HG03095 (cell line): Measurements from ENCODE around the gene CELF4.

Source experiments
- ATAC-seq: cut with Tn5 transposase; IDR thresholded peaks from one replicate; pipeline ENCODE4 v1.9.1; 2021; ENCODE audit warnings: moderate library complexity; ENCODE audit not compliant: unreplicated experiment

Gene CELF4

DNA sequence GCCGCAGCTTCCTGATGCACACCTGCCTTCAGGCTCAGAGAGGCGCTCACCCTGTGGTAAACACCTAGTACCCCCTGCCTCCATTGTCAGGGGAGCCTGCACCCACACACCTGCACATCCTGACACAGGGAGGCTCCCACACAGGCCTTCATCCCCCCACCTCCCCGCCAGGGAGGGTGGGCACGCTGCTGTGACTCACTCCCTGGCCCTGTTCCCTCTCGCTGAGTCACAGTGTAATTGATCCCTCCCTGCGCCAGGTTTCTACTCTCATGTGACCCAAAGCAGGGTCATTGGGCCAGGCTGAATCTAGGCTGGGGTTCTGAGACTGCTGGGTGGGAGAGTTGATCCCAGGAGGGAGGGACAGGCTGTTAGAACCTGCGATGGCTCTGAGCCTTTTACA is 8.5 kb upstream of the CELF4 start:
- ATAC-seq = no peak

DNA sequence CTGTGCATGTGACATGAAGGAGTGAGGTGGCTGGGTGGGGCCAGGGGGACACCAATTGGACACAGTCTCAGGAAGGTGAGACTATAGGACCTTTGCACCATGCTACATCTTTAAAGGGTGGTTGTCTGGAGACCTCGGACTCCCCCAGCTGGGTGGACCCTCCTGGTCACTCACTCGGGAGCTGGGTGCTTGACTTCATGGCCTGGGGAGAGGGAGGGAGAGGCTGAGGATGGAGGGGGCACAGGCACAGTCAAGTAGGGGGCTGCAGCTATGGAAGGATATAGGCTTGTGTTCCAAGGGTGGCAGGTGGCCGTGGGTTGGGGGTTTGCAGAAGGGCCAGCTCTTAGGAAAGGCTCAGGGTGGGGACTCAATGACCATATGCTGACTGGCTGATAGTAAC is 7.1 kb upstream of the CELF4 start:
- ATAC-seq = no peak

DNA sequence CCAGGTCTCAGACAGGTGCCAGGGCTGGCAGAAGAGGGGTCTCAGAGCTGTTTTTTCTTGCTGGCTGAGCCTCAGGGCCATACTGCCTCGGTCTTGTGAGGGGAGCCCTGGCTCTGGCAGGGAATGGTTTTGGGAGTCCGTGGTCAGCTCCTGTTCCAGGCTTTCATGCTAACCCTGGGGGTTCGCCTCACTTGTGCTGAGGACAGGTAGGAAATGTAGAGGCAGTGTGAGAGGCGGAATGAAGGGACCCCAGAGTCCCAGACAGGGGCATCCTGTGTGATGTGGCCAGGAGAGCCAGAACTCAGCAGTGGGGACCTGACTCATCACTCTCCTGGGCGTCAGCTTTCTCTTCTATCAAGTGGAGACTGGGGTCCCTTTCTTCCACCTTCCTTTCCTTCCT is 5.7 kb upstream of the CELF4 start:
- ATAC-seq = no peak

DNA sequence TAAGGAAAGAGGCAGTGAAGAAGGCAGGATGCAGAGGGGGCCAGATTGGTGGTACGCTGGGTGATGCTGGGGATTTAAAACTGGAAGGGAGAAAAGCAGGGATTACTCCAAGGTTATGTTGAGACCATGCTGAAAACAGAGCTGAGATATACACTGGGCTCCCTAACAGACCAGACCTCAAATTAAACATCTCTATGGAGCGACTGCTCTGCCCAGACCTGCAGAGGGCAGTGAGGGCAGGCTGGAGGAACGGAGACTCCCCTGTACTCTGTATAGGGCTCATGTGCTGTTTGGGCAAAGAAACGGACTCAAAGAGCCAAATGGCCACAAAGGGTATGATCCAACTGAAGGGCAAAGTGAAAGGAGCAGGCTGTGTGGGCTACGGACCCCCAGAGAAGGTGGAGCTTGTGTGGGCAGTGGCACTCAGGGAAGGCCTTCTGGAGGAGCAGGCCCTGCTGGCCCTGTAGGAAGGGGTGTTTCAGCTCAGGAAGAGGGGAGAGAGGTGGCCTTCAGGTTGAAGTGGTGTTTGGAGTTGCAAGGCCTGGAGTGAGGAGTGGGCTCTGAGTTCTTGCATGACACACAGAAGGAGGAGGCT is 4.8 kb upstream of the CELF4 start:
- no peak for ATAC-seq

DNA sequence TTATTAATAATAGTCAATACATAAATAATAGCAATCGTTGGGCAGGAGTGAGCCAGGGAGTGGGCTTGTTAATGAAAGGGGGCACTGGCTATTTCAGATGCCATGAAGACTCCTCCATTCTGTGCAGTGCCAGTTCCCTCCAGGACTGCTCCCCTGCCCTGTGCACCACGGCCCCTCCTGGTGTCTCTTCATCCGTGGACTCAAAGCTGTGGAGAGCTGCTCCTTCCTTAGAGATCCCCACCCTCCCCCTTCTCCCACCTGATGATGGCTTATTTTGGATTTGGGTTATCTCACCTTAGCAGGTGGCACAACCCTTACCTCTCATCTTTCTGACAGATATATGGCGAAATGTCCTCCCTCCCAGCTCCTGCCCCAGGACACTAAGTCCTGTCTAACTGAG is 3.1 kb upstream of the CELF4 start:
- no peak for ATAC-seq

DNA sequence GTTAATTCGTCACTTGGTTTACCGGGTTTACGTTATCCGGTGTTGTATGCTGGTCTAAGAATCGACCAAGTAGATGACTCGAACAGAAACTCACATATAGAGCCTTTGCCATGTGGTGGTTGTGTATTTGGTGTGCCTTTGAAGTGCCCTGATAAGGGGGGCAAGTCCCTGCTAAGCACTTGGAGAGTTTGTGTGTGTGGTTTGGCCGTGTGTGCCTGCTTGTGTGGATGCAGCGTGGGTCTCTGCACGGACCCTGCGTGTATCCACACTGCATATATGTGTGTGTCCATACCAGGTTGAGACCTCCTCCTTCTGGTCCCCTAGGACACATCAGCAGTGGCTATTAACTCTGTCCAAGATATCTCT is 2.4 kb upstream of the CELF4 start:
- ATAC-seq = no peak

DNA sequence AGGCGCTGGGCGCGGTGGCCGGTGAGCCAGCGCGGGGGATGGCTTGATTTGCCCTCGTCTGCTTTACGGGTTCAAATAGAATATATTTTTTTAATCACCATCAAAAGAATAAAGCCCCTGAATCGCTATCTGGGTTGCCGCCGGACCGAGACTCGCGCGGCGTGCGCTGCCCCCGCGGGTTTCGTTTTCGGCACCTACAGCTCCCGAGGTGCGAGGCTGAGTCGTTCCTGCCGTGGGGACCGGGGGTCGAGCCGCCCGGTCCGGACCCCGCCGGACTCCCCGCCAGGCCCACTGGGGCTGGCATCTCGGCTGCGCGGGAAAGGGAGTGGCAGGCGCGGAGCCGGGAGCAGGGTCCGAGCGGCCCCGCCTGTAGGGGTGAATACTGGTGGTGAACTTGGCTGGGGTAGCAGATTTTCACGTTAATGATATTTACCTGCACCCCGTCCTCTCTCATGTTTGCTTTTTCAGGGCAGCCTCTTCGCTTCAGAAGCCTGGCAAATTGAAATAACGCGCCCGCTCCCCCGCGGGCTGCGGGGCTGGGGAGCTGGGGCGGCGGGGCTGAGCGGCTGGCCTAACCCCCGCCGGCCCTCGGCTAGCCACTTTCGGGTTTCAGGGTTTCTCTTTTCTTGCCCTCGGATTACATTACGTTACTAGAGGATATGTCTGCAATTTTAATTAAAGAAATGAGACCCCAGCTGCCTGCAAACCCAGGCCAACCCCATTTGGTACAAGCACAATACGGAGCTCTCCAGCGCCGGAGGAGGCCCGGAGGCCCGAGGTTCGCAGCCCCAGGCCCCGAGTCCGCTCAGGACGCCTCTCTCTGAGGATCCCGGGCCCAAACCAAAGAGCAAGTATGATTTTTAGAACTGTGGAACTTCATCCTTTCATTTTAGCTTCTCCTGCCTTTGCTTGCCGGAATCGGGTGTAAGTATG is 1.7 kb upstream of the CELF4 start:
- ATAC-seq = no peak

DNA sequence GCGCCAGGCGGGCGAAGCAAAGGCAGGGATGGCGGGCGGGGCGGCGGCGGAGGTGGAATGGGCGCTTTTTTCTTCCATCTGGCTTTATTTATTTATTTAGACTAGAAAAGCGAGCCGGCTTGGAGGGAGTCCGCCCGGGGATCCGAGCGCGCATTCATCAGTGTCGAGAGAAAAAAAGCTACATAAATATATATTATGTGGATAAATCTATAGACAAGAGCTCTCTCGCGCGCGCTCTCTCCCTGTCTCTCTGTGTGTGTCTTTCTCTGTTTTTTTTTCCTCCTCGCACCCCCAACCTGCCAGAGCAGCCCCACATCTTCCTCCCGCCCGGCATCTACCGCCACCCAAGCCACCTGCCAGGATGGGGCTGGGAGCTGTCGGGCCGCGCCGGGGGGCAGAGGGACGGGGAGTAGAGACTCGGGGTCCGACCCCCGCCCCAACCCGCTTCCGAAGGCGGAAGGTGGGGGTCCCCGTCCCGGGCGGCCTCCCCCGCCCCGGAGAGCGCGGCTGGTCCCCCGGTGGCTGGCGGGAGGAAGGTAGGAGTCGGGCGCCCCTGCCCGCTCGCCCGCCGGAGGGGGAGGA is 972 bp upstream of the CELF4 start:
- ATAC-seq = no peak

DNA sequence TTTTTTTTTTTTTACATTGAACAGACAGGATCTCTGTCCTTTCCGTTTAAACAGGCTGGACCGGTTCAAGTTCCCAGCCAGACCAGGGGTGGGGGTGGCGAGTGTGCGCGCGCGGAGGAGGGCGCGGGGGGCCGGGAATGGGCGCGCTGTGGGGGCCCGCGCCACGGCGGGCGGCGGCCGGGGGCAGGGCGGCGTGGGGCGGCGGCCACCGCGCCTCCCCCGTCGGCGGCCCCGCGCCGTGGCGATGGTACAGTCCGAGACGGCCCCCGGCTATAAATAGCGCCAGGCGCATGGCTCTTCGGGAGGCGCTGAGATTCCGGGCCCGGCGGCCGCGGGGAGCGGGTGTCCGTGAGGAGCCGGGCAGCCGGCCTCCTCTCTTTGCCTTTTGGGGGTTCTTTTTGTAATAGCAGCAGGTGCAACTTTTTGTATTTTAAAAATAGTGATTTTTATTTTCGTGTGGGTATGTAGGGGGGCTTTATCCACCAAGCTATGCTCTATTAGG is 430 bp upstream of the CELF4 start:
- no peak for ATAC-seq

DNA sequence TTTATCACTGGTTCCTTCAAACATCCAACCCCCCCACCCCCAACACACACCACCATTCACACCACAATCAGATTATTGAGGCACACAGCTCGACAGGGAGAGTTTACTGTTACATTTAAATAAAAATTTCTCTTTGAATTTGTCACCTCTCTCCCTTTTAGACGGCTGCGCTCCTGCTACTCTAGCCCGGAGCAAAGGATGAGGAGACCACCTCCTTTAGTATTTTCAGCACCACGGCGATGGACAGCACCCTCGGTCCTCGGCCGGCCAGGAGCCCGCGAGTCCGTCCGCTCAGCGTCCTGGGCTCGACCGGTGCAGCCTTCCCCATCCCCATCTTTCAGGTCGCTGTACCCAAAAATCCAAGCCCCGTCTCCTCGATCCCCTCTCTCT is 892 bp downstream of the CELF4 start:
- no peak for ATAC-seq

DNA sequence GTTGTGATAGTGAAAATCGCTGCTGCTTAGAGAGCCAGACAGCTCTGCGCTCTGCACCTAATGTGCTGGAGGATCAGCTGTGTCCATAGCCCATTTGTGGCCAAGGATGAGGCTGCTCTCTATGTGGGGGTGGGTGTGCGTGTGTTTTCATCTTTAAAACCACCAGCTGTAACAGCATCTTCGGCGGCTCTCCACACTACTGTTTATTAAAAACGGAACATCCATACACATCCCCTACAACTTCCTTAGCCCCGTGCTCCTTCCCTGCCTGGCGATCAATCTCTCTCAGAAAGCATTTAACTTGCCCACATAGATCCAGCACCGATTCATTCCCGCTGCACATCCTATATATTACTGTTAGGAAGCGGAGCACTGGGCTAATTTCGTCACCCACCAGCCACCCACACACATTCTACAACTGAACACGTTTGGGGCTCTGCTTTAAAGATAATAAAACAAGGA is 1.6 kb downstream of the CELF4 start:
- no peak for ATAC-seq

DNA sequence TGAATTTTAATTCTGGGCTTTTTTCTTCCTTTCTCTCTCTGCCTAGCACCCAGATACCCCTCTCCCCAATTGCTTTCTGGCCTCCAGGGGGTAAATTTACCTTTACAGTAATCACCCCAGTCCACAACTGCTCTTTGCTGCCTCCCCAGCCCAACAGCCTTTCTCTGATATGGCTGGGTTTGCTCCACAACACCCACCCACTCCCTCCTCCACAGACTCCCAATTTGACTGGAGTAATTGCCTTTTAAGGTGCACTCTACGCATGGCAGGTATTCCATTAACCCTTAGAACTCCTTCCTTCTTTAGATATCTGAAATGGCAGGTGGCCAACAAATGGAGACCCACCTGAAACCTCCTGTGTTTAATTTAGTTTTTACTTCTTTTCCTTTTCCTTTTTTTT is 3.6 kb downstream of the CELF4 start:
- ATAC-seq = no peak

DNA sequence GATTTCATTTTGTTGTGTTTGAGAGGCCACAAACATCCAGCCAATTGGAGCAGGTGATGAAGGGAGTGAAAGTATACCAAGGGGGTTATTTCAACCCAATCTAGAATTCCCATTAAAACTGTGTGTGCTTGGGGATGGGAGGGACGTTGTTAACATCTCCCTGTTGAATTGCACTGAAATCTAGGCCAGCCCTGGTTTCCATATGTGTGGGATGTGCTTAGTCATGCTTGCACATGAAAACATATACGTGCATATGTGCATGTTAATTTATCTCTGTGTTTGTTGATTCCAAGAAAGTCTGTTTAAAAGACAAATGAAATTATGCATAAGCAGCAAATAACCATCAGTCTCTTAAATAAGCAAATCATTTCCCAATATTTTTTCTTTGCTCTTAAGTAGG is 5.6 kb downstream of the CELF4 start:
- ATAC-seq = no peak

DNA sequence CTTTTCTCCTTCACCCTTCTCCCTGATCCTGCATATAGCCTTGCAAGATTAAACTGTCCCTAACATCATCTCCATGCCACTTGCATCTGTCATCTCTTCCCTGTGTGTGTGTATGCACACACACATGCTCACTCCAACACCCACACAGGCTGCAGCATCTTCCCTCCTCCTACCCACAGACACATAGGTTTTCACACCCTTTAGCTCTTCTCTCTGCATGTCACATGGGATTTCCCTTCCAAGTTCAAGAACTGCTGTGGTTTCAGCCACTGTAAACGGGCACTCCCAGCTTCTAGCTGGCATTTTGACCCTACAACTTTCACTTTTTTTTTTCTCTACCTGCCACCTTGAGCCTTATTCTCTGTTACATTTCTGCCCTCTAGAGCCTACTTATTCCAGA is 6.4 kb downstream of the CELF4 start:
- no peak for ATAC-seq

DNA sequence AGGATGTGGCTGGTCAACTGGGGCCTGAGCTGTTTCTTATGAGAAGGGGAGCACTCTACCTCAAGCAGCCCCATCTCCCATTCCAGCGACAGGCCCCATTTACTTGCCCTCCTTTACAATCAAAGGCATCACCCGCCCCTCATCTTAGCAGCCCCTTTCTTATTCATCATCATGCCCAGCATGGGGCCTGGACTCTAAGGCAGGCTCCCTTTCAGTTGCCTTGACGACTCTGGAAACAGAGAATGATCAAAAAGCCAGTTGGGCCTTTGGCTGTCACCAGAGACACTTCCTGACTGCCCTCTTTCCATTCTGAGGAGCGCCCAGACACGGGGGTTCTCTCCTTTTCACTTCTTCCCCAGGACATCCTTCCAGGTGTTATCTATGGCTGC is 11.2 kb downstream of the CELF4 start:
- ATAC-seq = no peak

DNA sequence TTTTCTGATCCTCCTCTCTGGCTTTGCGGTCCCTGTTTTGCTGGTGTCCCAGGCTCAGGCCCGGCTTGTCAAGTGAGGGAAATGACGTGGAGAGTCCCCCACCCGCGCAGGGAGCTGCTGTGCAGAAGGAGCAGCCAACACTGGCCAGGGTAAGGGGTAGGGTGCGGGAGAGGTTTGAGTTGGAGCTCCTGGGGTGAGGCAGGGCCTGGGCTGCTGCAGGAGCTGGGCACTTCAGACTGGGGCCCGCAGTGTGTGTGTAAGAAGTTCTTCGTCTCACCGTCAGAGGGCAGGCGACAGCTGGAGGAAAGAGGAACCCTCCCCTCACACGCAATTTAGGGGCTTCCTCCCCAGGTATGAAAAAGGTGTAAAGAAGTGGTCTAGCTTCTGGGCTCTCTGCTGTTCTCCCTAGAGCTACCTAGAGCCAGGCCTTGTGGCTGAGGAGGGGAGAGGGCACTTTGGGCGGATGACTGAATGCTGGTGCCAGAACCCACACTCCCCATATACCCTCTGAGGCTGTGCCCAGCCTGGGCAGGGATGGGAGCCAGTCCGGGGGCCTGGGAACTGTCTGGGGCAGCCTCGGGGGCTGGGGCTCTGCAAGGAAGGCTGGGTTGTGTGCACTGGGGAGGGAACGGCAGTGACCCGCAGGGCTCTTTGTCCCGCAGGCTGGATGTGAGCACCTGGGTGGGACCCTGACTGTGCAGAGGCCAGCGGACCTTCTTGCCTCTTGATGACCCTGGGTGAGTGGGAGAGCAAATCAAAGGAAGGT is 11.8 kb downstream of the CELF4 start:
- no peak for ATAC-seq

DNA sequence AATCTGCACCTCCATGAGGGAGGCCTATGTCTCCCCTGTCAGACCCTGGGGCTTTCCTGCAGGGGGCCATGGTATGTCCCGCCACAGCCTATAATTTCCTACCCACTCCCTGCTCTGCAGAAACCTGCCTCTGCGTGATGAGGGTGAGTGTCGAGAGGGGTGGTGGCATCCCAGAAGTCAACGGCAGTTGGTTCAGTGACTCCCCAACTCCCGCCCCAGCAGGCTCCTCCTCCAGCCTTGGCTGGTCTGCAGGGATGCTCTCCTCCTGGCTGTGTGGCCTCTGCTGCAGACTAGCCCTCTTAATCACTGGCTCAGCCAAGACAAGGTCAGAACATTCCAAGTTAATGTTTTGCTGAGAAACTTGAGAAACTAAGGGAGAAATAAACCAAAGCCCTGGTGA is 13.3 kb downstream of the CELF4 start:
- no peak for ATAC-seq

DNA sequence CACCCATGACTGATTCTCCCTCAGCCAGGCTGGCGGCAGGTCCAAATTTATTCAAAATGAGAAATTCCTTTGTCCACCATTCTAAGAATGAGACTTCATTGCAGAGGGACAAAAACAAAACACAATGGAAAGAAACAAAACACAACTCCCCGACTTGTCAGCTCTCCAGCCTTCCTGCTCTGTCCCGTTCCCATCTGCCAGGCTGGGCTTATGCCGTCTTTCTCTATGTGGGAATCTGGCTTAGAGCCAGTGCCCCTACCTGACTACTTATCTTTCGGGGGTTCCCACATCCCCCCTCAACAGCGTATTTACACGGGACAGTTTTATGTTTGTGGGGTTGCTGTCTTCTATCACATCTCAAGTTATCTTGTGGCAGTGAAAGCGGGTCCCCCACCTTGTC is 13.8 kb downstream of the CELF4 start:
- no peak for ATAC-seq

DNA sequence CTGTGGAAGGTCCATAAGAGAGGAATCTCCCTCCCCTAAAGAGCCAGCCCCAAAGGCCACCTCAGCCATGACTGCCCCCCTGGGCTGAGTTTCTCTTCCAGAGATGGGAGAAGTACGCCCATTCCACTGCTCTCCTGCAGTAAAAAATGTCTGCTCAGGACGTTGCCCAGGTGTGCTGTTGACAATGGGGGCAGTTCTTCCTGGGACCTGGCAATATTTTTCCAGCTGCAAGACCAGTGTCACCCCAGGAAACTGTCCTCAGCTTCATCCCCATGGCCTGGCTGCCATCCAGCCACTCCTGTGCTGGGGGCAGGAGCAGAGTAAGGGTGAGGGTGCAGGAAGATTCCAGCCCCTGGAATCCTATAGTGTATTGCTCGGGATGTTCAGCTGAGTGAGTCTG is 14.3 kb downstream of the CELF4 start:
- ATAC-seq = no peak

DNA sequence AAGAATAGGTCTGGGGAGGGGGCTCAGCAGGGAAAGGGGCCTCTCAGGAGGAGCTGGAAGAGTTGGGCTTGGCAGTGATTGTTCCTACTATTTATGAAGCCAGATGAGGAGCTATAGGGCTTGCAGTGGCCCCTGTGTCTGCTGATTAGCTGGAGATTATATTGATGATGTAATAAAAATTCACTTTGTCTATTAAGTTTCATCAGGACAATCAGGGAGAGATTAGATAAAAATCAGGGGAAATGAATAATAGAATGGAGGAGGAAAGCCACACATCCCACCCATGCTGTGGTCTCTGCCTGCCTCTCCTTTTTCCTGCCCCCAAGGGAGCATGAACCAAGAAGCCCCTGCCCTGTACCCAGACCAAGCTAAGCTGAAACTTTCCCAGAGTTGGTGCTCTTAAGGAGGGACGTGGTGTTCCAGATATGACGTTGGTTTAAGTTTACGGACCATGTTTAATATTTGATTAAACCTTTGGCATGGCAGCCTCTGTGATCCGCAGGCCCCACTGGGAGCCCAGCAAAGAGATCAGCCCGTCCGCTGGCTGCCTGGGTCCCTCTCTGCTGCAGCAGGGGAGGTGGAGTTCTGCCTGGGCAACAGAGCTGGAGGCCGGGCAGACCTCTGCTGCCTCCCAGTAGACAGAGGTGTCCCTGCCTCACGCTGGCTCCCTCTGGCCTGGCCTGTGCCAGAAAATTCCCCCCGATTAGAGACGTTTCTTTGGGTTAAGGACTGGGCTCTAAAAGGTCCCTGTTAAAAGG is 15.3 kb downstream of the CELF4 start:
- ATAC-seq = no peak
